MCF 10A (cell line): ENCODE measurements around the gene CFAP47. TPM values are rescaled to one million over a fixed set of nuclear protein-coding genes. Genes with fewer than 3 reads are reported as not detected.

ENCODE experiments used
- BruUV-seq: library from RNA; stranded (reverse); fragments of 400-500 nt; replicated peaks from 2 replicates; lab custom pipeline; 2021; lab: Mats Ljungman, UMichigan
- CTCF ChIA-PET: fragments of 300-600 bp; sonication (Branson Sonifier 250); formaldehyde crosslinking; extraction: SDS; loops from one replicate; lab custom pipeline; 2021; ENCODE audit warnings: antibody characterized with exemption, inconsistent platforms; lab: Yijun Ruan, JAX
- POLR2A ChIA-PET: fragments of 300-600, 350-650 bp; sonication (Branson Sonifier 250); formaldehyde crosslinking; extraction: SDS; loops from one replicate; lab custom pipeline; 2020; ENCODE audit warnings: antibody characterized with exemption, inconsistent platforms; lab: Yijun Ruan, JAX
- DNase-seq: peaks from one replicate; pipeline ENCODE4 v3.0.0-alpha.2; 2018; ENCODE audit not compliant: unreplicated experiment
- H3K27ac Mint-ChIP-seq: one replicate; pipeline ENCODE4 v1.8.0; 2022; ENCODE audit warnings: mild to moderate bottlenecking, low read depth, mixed read lengths; ENCODE audit not compliant: unreplicated experiment
- H3K27me3 Mint-ChIP-seq: one replicate; pipeline ENCODE4 v1.8.0; 2022; ENCODE audit warnings: mixed read lengths; ENCODE audit not compliant: insufficient read depth, unreplicated experiment
- H3K36me3 Mint-ChIP-seq: one replicate; pipeline ENCODE4 v1.8.0; 2022; ENCODE audit warnings: mild to moderate bottlenecking, moderate library complexity, mixed read lengths; ENCODE audit not compliant: insufficient read depth, unreplicated experiment
- H3K4me1 Mint-ChIP-seq: one replicate; pipeline ENCODE4 v1.8.0; 2022; ENCODE audit warnings: mixed read lengths; ENCODE audit not compliant: insufficient read depth, unreplicated experiment
- H3K4me3 Mint-ChIP-seq: one replicate; pipeline ENCODE4 v1.8.0; 2022; ENCODE audit warnings: mild to moderate bottlenecking, moderate library complexity, mixed read lengths; ENCODE audit not compliant: unreplicated experiment
- H3K9me3 Mint-ChIP-seq: one replicate; pipeline ENCODE4 v1.8.0; 2022; ENCODE audit warnings: mixed read lengths; ENCODE audit not compliant: unreplicated experiment
- intact Hi-C: fragments of 100-400 bp; cut with micrococcal nuclease; formaldehyde crosslinking; loops from 2 replicates; pipeline ENCODE4 v1.14.1; 2022
- total RNA-seq: library from RNA; stranded (reverse); gene quantifications from 2 replicates; pipeline ENCODE4 v1.2.3, GENCODE V29; 2022
- TF ChIP-seq, protein P1 (sequence below): fragments of 200-600 bp; IDR thresholded peaks from one replicate; pipeline ENCODE4 v1.8.0; 2022; ENCODE audit warnings: antibody characterized with exemption, mild to moderate bottlenecking; ENCODE audit not compliant: unreplicated experiment

The CFAP47 gene
- total RNA-seq, 1 experiment from 2014 or later = not detected

DNA sequence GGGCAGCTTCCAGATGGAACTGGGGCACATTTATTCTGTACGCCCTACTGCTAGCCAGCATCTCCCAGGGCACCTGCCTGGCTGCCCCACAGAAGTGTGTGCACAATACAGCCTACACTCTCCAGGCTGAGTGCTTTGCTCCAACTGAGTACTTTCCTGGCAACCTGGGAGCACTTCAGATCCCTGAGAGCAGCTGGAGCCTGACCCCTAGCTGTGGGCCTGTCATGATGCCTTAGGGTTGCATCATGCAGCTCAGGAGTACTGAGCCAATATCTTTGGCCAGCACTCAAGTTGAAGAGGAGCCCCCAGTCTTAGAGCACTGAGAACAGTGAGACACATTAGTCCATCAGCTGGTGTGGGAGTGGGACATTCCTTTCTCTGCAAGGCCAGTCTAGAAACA, 321.9 kb downstream of the CFAP47 start:
- CTCF ChIA-PET = no interaction called here
- peak; percentile 6 for DNase-seq
- TF ChIP-seq, protein P1, sequence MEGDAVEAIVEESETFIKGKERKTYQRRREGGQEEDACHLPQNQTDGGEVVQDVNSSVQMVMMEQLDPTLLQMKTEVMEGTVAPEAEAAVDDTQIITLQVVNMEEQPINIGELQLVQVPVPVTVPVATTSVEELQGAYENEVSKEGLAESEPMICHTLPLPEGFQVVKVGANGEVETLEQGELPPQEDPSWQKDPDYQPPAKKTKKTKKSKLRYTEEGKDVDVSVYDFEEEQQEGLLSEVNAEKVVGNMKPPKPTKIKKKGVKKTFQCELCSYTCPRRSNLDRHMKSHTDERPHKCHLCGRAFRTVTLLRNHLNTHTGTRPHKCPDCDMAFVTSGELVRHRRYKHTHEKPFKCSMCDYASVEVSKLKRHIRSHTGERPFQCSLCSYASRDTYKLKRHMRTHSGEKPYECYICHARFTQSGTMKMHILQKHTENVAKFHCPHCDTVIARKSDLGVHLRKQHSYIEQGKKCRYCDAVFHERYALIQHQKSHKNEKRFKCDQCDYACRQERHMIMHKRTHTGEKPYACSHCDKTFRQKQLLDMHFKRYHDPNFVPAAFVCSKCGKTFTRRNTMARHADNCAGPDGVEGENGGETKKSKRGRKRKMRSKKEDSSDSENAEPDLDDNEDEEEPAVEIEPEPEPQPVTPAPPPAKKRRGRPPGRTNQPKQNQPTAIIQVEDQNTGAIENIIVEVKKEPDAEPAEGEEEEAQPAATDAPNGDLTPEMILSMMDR = no peak
- H3K4me3 Mint-ChIP-seq = no peak overlapping the region
- peaks cover 11% of the 10 kb centered on the region for H3K27me3 Mint-ChIP-seq
- H3K4me1 Mint-ChIP-seq = no peaks in the 10 kb centered on the region
- BruUV-seq = no TSS peak
- POLR2A ChIA-PET = no interaction called here
- H3K9me3 Mint-ChIP-seq = no peaks in the 10 kb centered on the region
- intact Hi-C loops = no loop called here
- H3K27ac Mint-ChIP-seq = no peak overlapping the region
- no peaks in the 10 kb centered on the region for H3K36me3 Mint-ChIP-seq

DNA sequence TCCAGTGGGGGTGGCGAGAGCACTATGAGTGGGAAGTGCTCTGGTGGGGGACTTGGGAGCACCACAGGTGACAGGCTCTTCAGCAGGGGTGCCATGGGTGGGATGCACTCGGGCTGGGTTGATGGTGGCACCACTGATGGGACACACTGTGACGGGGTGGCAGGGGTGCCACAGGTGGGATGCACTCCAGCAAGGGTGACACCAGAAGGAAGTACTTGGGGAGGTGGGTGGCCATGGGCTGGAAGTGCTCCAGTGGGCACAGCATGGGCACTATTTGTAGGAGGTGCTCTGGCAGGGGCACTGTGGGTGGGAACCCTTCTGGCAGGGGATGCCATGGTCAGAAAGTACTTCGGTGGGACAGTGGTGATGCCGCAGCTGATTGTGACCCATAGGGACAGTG, 346.6 kb downstream of the CFAP47 start:
- no peak for DNase-seq
- H3K4me1 Mint-ChIP-seq = no peaks in the 10 kb centered on the region
- intact Hi-C loops = no loop called here
- no peaks in the 10 kb centered on the region for H3K36me3 Mint-ChIP-seq
- POLR2A ChIA-PET = no interaction called here
- CTCF ChIA-PET = no interaction called here
- no TSS peak for BruUV-seq
- H3K9me3 Mint-ChIP-seq = no peaks in the 10 kb centered on the region
- H3K27me3 Mint-ChIP-seq = peaks cover 20% of the 10 kb centered on the region
- H3K4me3 Mint-ChIP-seq = no peak overlapping the region
- TF ChIP-seq, protein P1 = no peak
- H3K27ac Mint-ChIP-seq = no peak overlapping the region

DNA sequence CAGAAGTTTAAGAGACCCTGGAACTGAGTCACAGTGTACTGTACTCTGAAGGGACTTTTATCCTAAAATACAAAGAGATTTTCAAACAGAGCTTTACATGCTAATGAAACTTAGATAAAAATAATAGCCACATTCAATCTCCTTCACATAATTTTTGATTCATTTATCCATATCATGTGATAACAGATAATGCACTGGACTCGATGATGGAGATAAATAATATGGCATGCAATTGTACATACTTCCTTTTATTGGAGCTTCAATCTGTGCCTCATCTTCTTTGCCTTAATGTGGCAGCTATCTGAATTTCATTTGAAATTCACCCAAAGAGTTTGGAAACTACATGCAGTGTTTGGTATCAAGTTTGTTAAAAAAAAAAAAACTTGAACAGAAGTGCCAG, 390.6 kb downstream of the CFAP47 start:
- no TSS peak for BruUV-seq
- TF ChIP-seq, protein P1 = no peak
- intact Hi-C loops = no loop called here
- H3K27ac Mint-ChIP-seq = no peak overlapping the region
- peaks cover 27% of the 10 kb centered on the region for H3K27me3 Mint-ChIP-seq
- CTCF ChIA-PET = no interaction called here
- no peaks in the 10 kb centered on the region for H3K4me1 Mint-ChIP-seq
- H3K9me3 Mint-ChIP-seq = no peaks in the 10 kb centered on the region
- no peak for DNase-seq
- no peak overlapping the region for H3K4me3 Mint-ChIP-seq
- no peaks in the 10 kb centered on the region for H3K36me3 Mint-ChIP-seq
- POLR2A ChIA-PET = no interaction called here

DNA sequence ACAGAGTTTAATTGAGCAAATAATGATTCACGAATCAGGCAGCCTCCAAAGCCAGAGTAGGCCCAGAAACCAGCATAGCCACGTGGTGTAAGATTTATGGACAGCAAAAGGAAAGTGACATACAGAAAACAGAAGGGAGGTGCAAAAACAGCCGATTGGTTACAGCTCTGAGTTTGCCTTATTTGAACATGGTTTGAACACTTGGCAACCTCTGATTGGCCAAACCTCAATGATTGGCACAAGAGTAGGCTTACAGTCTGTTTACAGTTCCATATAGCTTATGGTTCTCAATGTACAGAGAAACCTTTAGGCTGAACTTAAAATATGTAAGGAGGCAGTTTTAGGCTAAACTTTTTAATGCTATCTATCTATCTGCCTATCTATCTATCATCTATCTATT, 394.8 kb downstream of the CFAP47 start:
- CTCF ChIA-PET = interaction anchor here (0.9 kb wide), 1 partner anchor 13 kb away, joined by 3 read pairs; no protein-coding TSS in a partner anchor
- Mint-ChIP-seq H3K4me3 (no peak overlapping the region), H3K4me1 (no peaks in the 10 kb centered on the region), H3K36me3 (no peaks in the 10 kb centered on the region), H3K27ac (no peak overlapping the region), H3K9me3 (no peaks in the 10 kb centered on the region), H3K27me3 (peaks cover 27% of the 10 kb centered on the region)
- no TSS peak for BruUV-seq
- TF ChIP-seq, protein P1 = no peak
- POLR2A ChIA-PET = no interaction called here
- intact Hi-C loops = no loop called here
- DNase-seq = no peak
